K562 (cell line): ENCODE measurements around the gene ADK. TPM values are rescaled to one million over a fixed set of nuclear protein-coding genes. Genes with fewer than 3 reads are reported as not detected.

Experiments
- BRD9 ChIP-seq: fragments of 450-650 bp; IDR thresholded peaks from 2 replicates; pipeline ENCODE4 v1.6.1; 2018; ENCODE audit warnings: low read depth; ENCODE audit not compliant: partially characterized antibody
- DDX20 ChIP-seq: fragments of 450-650 bp; IDR thresholded peaks from 2 replicates; pipeline ENCODE4 v1.6.1; 2016; ENCODE audit warnings: missing genetic modification characterization, low read depth, mild to moderate bottlenecking, missing compliant biosample characterization, moderate library complexity
- FUS ChIP-seq: fragments of 200-400 bp; formaldehyde crosslinking; optimal IDR thresholded peaks from 2 replicates; pipeline ENCODE3; 2017; ENCODE audit warnings: low read depth, low read length
- HNRNPL ChIP-seq: fragments of 200-400 bp; formaldehyde crosslinking; IDR thresholded peaks from 2 replicates; pipeline ENCODE4 v1.6.1; 2017; ENCODE audit warnings: low read depth, mild to moderate bottlenecking, low read length
- LEF1 ChIP-seq: fragments of 450-650 bp; IDR thresholded peaks from 2 replicates; pipeline ENCODE4 v1.6.1; 2016; ENCODE audit warnings: mild to moderate bottlenecking
- MTA2 ChIP-seq: fragments of 450-650 bp; IDR thresholded peaks from 2 replicates; pipeline ENCODE4 v1.6.1; 2016; ENCODE audit warnings: low read depth
- POLR2AphosphoS2 ChIP-seq: IDR thresholded peaks from 2 replicates; pipeline ENCODE4 v1.6.1; 2012; ENCODE audit warnings: low read length, improper control_type of control experiment
- POLR3A ChIP-seq: IDR thresholded peaks from 2 replicates; pipeline ENCODE4 v1.6.1; 2011; ENCODE audit warnings: borderline replicate concordance, mild to moderate bottlenecking, moderate library complexity; ENCODE audit not compliant: insufficient read length, insufficient read depth; ENCODE audit errors: extremely low read depth
- SRSF7 ChIP-seq: fragments of 200-400 bp; formaldehyde crosslinking; optimal IDR thresholded peaks from 2 replicates; pipeline ENCODE3; 2017; ENCODE audit warnings: mild to moderate bottlenecking, low read depth, low read length
- SUPT5H ChIP-seq: fragments of 450-650 bp; IDR thresholded peaks from 2 replicates; pipeline ENCODE4 v1.6.1; 2016
- ZNF668 ChIP-seq: fragments of 250-450 bp; sonication (Bioruptor Pico); IDR thresholded peaks from 2 replicates; pipeline ENCODE4 v1.8.0; 2022; ENCODE audit warnings: mild to moderate bottlenecking, inconsistent platforms
- polyA plus RNA-seq, 8 experiments: library from polyadenylated mRNA; depleted of rRNA in 4 of 8; stranded (reverse) in 5 of 8; unstranded in 3 of 8; fragments of >200 nt; fragmentation: Nextera tagmentation in 2 of 8; fragmentation: Illumina TruSeq in 1 of 8; extraction: Ambion mirVana in 2 of 8; extraction: Trizol in 1 of 8; gene quantifications; 2 replicates each; pipeline versions ENCODE4 v1.2.1 to v1.2.3, GENCODE V29; 2011 to 2014; ENCODE audit warnings: inconsistent platforms in 1 of 8, missing spikeins in 1 of 8
- total RNA-seq, 7 experiments: library from RNA; depleted of rRNA in 6 of 7; stranded (reverse); fragments of >200 nt in 6 of 7; fragmentation: Illumina TruSeq in 2 of 7; extraction: Trizol in 2 of 7; gene quantifications; 2 replicates each; pipeline versions ENCODE4 v1.2.1 to v1.2.3, GENCODE V29; 2011 to 2021; ENCODE audit warnings: low replicate concordance in 1 of 7
- TF ChIP-seq, protein P1 (sequence below), 2 experiments: fragments of 200-800 bp in 1 of 2; sonication (Bioruptor generic) in 1 of 2; sonication (generic) in 1 of 2; formaldehyde crosslinking in 1 of 2; IDR thresholded peaks in 1 of 2; conservative IDR thresholded peaks in 1 of 2; 2 replicates each; pipeline versions ENCODE4 v1.5.0 to v1.6.1; 2016 to 2020; ENCODE audit warnings: missing compliant biosample characterization in 1 of 2, missing genetic modification characterization in 1 of 2, missing genetic modification reagents in 1 of 2
- TF ChIP-seq, protein P2 (sequence below): fragments of 200-800 bp; sonication (Bioruptor generic); IDR thresholded peaks from 2 replicates; pipeline ENCODE4 v1.6.1; 2016; ENCODE audit warnings: missing genetic modification characterization, missing compliant biosample characterization
- TF ChIP-seq, protein P3 (sequence below): fragments of 250-450 bp; sonication (Bioruptor Pico); IDR thresholded peaks from 2 replicates; pipeline ENCODE4 v1.8.0; 2021; ENCODE audit warnings: mild to moderate bottlenecking, moderate library complexity
- TF ChIP-seq, protein P4 (sequence below): fragments of 450-650 bp; IDR thresholded peaks from 2 replicates; pipeline ENCODE4 v1.6.1; 2017; ENCODE audit warnings: antibody characterized with exemption, mild to moderate bottlenecking

Gene ADK
- total and polyA plus RNA-seq, 9 of the 15 experiments (the other 6 are each of a cell fraction or from before 2014, with no cell fraction given): 54.2 to 97.8 (median 73.6) TPM

DNA sequence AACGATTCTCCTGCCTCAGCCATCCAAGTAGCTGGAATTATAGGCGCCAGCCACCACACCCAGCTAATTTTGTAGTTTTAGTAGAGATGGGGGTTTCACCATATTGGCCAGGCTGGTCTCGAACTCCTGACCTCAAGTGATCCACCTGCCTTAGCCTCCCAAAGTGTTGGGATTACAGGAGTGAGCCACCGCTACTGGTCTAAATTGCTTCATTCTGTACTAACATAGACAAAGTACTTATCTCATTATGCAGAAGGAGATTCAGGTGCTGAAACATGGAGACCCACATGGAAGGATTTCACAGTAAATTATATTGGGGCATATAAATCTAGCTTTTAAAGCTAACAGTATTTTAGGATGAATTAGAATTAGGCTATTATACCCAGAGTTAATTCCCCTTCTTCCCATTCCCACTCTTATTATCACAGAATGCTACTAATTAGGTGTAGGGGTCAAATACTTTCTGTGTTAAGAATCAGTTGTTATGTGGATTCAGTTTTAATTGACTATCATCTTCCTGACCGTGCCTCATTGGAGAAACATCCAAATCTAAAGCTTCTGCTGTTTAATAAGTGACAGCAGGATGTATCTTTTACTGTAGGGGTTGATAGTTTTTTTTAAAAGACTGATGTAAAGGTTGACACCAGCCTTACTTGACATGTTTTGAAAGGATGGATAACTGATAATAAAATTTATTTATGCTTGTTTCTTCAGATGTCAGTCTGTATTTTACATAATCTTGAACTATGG is 27.2 kb downstream of the ADK start (continued):
- TF ChIP-seq MTA2: no peak
- no peak for TF ChIP-seq POLR2AphosphoS2
- TF ChIP-seq FUS: no peak
- TF ChIP-seq SUPT5H: no peak
- TF ChIP-seq HNRNPL: no peak
- TF ChIP-seq, protein P1, sequence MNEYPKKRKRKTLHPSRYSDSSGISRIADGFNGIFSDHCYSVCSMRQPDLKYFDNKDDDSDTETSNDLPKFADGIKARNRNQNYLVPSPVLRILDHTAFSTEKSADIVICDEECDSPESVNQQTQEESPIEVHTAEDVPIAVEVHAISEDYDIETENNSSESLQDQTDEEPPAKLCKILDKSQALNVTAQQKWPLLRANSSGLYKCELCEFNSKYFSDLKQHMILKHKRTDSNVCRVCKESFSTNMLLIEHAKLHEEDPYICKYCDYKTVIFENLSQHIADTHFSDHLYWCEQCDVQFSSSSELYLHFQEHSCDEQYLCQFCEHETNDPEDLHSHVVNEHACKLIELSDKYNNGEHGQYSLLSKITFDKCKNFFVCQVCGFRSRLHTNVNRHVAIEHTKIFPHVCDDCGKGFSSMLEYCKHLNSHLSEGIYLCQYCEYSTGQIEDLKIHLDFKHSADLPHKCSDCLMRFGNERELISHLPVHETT (CRISPR knock-in tag; conservative IDR thresholded peaks at IDR 0.05 in 1 of 2, IDR thresholded peaks at IDR 0.05 in 1 of 2): no peak
- TF ChIP-seq, protein P2, sequence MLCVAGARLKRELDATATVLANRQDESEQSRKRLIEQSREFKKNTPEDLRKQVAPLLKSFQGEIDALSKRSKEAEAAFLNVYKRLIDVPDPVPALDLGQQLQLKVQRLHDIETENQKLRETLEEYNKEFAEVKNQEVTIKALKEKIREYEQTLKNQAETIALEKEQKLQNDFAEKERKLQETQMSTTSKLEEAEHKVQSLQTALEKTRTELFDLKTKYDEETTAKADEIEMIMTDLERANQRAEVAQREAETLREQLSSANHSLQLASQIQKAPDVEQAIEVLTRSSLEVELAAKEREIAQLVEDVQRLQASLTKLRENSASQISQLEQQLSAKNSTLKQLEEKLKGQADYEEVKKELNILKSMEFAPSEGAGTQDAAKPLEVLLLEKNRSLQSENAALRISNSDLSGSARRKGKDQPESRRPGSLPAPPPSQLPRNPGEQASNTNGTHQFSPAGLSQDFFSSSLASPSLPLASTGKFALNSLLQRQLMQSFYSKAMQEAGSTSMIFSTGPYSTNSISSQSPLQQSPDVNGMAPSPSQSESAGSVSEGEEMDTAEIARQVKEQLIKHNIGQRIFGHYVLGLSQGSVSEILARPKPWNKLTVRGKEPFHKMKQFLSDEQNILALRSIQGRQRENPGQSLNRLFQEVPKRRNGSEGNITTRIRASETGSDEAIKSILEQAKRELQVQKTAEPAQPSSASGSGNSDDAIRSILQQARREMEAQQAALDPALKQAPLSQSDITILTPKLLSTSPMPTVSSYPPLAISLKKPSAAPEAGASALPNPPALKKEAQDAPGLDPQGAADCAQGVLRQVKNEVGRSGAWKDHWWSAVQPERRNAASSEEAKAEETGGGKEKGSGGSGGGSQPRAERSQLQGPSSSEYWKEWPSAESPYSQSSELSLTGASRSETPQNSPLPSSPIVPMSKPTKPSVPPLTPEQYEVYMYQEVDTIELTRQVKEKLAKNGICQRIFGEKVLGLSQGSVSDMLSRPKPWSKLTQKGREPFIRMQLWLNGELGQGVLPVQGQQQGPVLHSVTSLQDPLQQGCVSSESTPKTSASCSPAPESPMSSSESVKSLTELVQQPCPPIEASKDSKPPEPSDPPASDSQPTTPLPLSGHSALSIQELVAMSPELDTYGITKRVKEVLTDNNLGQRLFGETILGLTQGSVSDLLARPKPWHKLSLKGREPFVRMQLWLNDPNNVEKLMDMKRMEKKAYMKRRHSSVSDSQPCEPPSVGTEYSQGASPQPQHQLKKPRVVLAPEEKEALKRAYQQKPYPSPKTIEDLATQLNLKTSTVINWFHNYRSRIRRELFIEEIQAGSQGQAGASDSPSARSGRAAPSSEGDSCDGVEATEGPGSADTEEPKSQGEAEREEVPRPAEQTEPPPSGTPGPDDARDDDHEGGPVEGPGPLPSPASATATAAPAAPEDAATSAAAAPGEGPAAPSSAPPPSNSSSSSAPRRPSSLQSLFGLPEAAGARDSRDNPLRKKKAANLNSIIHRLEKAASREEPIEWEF (CRISPR knock-in tag): no peak
- TF ChIP-seq LEF1: no peak
- TF ChIP-seq, protein P3, sequence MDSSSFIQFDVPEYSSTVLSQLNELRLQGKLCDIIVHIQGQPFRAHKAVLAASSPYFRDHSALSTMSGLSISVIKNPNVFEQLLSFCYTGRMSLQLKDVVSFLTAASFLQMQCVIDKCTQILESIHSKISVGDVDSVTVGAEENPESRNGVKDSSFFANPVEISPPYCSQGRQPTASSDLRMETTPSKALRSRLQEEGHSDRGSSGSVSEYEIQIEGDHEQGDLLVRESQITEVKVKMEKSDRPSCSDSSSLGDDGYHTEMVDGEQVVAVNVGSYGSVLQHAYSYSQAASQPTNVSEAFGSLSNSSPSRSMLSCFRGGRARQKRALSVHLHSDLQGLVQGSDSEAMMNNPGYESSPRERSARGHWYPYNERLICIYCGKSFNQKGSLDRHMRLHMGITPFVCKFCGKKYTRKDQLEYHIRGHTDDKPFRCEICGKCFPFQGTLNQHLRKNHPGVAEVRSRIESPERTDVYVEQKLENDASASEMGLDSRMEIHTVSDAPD: no peak
- no peak for TF ChIP-seq SRSF7
- TF ChIP-seq ZNF668: no peak
- no peak for TF ChIP-seq DDX20 (tag)
- TF ChIP-seq, protein P4, sequence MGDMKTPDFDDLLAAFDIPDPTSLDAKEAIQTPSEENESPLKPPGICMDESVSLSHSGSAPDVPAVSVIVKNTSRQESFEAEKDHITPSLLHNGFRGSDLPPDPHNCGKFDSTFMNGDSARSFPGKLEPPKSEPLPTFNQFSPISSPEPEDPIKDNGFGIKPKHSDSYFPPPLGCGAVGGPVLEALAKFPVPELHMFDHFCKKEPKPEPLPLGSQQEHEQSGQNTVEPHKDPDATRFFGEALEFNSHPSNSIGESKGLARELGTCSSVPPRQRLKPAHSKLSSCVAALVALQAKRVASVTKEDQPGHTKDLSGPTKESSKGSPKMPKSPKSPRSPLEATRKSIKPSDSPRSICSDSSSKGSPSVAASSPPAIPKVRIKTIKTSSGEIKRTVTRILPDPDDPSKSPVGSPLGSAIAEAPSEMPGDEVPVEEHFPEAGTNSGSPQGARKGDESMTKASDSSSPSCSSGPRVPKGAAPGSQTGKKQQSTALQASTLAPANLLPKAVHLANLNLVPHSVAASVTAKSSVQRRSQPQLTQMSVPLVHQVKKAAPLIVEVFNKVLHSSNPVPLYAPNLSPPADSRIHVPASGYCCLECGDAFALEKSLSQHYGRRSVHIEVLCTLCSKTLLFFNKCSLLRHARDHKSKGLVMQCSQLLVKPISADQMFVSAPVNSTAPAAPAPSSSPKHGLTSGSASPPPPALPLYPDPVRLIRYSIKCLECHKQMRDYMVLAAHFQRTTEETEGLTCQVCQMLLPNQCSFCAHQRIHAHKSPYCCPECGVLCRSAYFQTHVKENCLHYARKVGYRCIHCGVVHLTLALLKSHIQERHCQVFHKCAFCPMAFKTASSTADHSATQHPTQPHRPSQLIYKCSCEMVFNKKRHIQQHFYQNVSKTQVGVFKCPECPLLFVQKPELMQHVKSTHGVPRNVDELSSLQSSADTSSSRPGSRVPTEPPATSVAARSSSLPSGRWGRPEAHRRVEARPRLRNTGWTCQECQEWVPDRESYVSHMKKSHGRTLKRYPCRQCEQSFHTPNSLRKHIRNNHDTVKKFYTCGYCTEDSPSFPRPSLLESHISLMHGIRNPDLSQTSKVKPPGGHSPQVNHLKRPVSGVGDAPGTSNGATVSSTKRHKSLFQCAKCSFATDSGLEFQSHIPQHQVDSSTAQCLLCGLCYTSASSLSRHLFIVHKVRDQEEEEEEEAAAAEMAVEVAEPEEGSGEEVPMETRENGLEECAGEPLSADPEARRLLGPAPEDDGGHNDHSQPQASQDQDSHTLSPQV: 0 out of 2 replicates have a peak, but pooled peaks have one; percentile 11
- no peak for TF ChIP-seq BRD9
- TF ChIP-seq POLR3A: peak; percentile 15
